Psoas muscle (tissue), 8 donors: ENCODE data around the gene SSH3. TPM values are rescaled to one million over a fixed set of nuclear protein-coding genes. Genes with fewer than 3 reads are reported as not detected.
A peak's percentile ranks its signal among the peaks of the same experiment; 100 is the strongest.
"Not testable (repeated sequence)": the region's sequence is repeated elsewhere in the genome, so short reads cannot be mapped to it uniquely, and the experiment has no call there.

Experiments used
- ATAC-seq, 4 donors: fragments of 200-7000 bp; cut with Tn5 transposase; one replicate each; pipeline ENCODE4 v1.9.1; 2020; ENCODE audit warnings: moderate library complexity in 3 of 4, mild to moderate bottlenecking in 2 of 4
- DNase-seq, 2 donors: peaks; one replicate each; pipeline ENCODE4 v3.0.0-alpha.2; 2020
- H3K27ac ChIP-seq: fragments of 200-600 bp; one replicate; pipeline ENCODE4 v1.8.0; 2022
- H3K27me3 ChIP-seq, 3 donors: fragments of 200-600 bp in 1 of 3; one replicate each; pipeline versions ENCODE4 v1.6.1 to v1.8.0; 2013 to 2022; ENCODE audit warnings: low read length in 2 of 3, mild to moderate bottlenecking in 2 of 3, moderate library complexity in 1 of 3; ENCODE audit not compliant: insufficient read depth in 3 of 3
- H3K36me3 ChIP-seq, 2 donors: fragments of 200-600 bp in 1 of 2; one replicate each; pipeline versions ENCODE4 v1.6.1 to v1.8.0; 2013 to 2022; ENCODE audit warnings: low read depth in 1 of 2, mild to moderate bottlenecking in 1 of 2, moderate library complexity in 1 of 2; ENCODE audit not compliant: insufficient read depth in 1 of 2
- H3K4me1 ChIP-seq: fragments of 200-600 bp; one replicate; pipeline ENCODE4 v1.8.0; 2022
- H3K4me3 ChIP-seq: fragments of 200-600 bp; one replicate; pipeline ENCODE4 v1.8.0; 2022; ENCODE audit warnings: mild to moderate bottlenecking
- H3K9me3 ChIP-seq: fragments of 200-600 bp; one replicate; pipeline ENCODE4 v1.8.0; 2022
- WGBS, 3 donors: extraction: QIAGEN DNeasy Blood & Tissue Kit; methylation state at CpG; one replicate each; pipeline versions ENCODE4 v1.1.6 to v1.1.7; 2013; 5-methylcytosine and 5-hydroxymethylcytosine counted together
- intact Hi-C, 2 donors: fragments of 100-400 bp; cut with DNase I; formaldehyde crosslinking; loops; one replicate each; pipeline versions ENCODE4 v1.11.0 to v1.14.2; 2022
- polyA plus RNA-seq, 3 donors: library from polyadenylated mRNA; stranded (reverse); fragments of 200-250 nt; gene quantifications; one replicate each; pipeline ENCODE4 v1.2.3, GENCODE V29; 2013
- total RNA-seq, 4 donors: library from RNA; stranded (reverse); fragmentation: NEBNext Ultra II Directional in 2 of 4; extraction: Animal tissue kit (Norgen Biotek cat#: 25700) in 2 of 4; gene quantifications; one replicate each; pipeline versions ENCODE4 v1.2.1 to v1.2.4, GENCODE V29; 2021 to 2023
- TF ChIP-seq, protein P1 (sequence below): fragments of 200-600 bp; IDR thresholded peaks from one replicate; pipeline ENCODE4 v1.8.0; 2022; ENCODE audit warnings: antibody characterized with exemption
- donor health status: healthy with polysubstance abuse.
- donor health status: DM: no; HTN: no; CAD: no; lungs with moderate emphysema.
- donor health status: Bipolar disorder and iron deficiency.
- donor health status: healthy.
- donor health status: DM: yes; HTN: yes; CAD: no.
- donor health status: DM: no; HTN: no; CAD: no.
- donor health status: DM: no; HTN: no; CAD: no.
- donor health status: DM: yes; HTN: yes; CAD: no.

Gene SSH3
- total and polyA plus RNA-seq, 7 donors: 3.0 to 10.1 (median 5.0) TPM

DNA sequence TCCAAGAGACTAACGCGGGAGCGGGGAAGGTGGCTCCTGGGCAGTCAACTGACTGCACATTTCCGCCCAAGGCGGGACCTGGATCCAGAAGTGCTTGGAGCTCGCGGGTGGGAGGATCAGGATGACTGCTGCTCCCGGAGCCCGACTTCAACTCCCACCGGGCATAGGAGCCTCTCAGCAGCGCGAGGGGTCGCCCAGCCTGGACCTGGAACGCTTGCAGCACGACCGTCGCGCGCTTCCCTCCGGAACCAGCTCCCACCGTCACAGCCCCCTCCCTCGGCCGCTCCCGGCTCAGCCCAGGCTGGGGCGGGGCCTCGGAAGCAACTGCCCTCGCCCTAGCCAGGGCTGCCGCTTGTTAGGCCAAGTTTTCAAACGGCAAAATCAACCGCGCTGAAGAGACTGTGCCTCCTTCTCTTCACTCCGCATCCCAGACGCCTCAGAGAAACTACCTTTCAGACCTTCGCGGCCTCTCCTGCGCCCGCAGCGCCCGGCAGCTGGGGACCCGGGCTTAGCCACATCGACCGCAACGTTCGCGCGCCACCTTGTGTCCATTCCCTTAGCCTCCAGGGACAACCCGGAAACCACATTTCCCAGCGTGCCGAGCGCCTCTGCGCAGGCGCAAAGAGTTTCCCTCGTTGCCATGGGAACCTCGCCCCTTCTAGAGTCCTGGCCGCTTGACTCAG, 14.0 kb downstream of the SSH3 start:
- TF ChIP-seq, protein P1, sequence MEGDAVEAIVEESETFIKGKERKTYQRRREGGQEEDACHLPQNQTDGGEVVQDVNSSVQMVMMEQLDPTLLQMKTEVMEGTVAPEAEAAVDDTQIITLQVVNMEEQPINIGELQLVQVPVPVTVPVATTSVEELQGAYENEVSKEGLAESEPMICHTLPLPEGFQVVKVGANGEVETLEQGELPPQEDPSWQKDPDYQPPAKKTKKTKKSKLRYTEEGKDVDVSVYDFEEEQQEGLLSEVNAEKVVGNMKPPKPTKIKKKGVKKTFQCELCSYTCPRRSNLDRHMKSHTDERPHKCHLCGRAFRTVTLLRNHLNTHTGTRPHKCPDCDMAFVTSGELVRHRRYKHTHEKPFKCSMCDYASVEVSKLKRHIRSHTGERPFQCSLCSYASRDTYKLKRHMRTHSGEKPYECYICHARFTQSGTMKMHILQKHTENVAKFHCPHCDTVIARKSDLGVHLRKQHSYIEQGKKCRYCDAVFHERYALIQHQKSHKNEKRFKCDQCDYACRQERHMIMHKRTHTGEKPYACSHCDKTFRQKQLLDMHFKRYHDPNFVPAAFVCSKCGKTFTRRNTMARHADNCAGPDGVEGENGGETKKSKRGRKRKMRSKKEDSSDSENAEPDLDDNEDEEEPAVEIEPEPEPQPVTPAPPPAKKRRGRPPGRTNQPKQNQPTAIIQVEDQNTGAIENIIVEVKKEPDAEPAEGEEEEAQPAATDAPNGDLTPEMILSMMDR: peak; percentile 93
- WGBS, 3 donors: 0% methylated on average over 48 to 55 of the region's 55 CpGs

DNA sequence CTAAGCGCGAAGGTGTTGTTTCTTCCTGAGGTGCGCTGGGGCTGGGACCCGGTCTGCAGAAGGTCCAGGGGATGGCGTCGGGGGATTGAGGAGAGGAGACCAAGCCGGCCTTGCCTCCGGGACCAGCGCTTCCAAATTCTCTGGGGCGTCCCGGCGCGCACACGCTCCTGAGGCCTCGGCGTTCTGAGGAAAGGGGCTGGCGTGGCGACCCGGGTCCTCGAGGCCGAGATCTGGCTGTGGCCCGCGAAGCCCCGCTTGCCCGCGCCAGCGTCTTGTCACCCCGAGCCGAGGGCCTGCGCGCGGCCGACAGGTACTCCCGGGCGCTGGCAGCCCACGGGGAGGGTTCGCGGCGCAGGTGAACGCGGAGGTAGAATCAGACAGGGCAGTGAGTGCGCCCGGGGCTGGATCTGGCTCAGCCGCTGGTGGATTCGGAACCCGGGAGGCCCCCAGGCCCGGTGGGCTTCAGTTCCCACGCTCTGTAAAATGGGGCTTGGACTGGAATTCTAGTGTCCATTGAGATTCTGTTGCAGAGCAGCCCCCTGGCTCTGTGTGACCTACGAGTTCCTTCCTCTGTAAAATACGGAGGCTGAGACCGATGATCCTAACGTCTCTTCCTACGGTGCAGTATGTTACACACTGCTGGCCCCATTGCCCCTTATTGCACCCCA, 14.7 kb downstream of the SSH3 start:
- ATAC-seq (peak in 2 of 4 donors; percentile 19 to 21), DNase-seq (no peak)
- Histone ChIP-seq H3K36me3 (peaks cover 0 to 15% of the 10 kb centered on the region in 2 donors), H3K27me3 (no peaks in the 10 kb centered on the region), H3K4me1 (peaks cover 16% of the 10 kb centered on the region), H3K9me3 (no peaks in the 10 kb centered on the region), H3K4me3 (peak overlapping the region; percentile 97), H3K27ac (peak overlapping the region; percentile 86)
- TF ChIP-seq, protein P1: no peak
- 0 to 2% (median 1%) methylated on average over 51 to 53 of the region's 53 CpGs for WGBS, 3 donors
- intact Hi-C loops: loop anchor here (1.0 to 2.0 kb wide), 2 partner anchors 51 to 52 kb away; partner anchors contain the start of gene GRK2 (in 2 of the 2)

More for the DNA sequence above, 14.0 kb downstream of the SSH3 start:
- Histone ChIP-seq H3K27me3 (no peaks in the 10 kb centered on the region), H3K36me3 (peaks cover 0 to 10% of the 10 kb centered on the region in 2 donors), H3K4me3 (peak overlapping the region; percentile 97), H3K27ac (peak overlapping the region; percentile 86), H3K9me3 (no peaks in the 10 kb centered on the region), H3K4me1 (peaks cover 16% of the 10 kb centered on the region)
- intact Hi-C loops: loop anchor here (1.0 to 2.0 kb wide), 2 partner anchors 51 kb away; partner anchors contain the start of gene GRK2 (in 2 of the 2)
- DNase-seq (peak; percentile 96 to 98), ATAC-seq (peak; percentile 94 to 96 (median 95))

DNA sequence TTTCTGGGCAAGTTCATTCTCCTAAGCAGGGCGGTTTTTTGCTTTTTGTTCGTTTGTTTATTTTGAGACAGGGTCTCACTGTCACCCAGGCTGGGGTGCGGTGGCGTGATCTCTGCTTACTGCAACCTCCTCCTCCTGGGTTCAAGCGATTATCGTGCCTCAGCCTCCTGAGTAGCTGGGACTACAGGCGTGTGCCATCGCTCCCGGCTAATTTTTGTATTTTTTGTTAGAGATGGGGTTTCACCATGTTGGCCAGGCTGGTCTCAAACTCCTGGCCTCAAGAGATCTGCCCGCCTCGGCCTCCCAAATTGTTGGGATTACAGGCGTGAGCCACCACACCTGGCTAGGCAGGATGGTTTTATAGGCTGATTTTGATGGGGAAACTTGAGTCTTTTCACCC, 15.5 kb downstream of the SSH3 start:
- H3K9me3 ChIP-seq, intact Hi-C loops, DNase-seq, H3K27me3 ChIP-seq, ATAC-seq, H3K27ac ChIP-seq: not testable (repeated sequence)
- WGBS, 3 donors: 86 to 94% (median 86%) methylated on average over 12 of the region's 12 CpGs
- Histone ChIP-seq H3K4me1 (peaks cover 16% of the 10 kb centered on the region), H3K4me3 (peak overlapping the region; percentile 97), H3K36me3 (peaks cover 0 to 21% of the 10 kb centered on the region in 2 donors)

GRCh38 chr11:67320011-67320410, 16.7 kb downstream of the SSH3 start:
- intact Hi-C loops: no loop called here
- Histone ChIP-seq H3K36me3 (peaks cover 0 to 21% of the 10 kb centered on the region in 2 donors), H3K9me3 (no peaks in the 10 kb centered on the region), H3K27ac (no peak overlapping the region), H3K4me1 (peaks cover 16% of the 10 kb centered on the region), H3K4me3 (no peak overlapping the region), H3K27me3 (no peaks in the 10 kb centered on the region)
- WGBS, 3 donors: 58 to 84% (median 68%) methylated on average over 3 of the region's 3 CpGs
- TF ChIP-seq, protein P1: no peak
- DNase-seq: no peak
- ATAC-seq: no peak

DNA sequence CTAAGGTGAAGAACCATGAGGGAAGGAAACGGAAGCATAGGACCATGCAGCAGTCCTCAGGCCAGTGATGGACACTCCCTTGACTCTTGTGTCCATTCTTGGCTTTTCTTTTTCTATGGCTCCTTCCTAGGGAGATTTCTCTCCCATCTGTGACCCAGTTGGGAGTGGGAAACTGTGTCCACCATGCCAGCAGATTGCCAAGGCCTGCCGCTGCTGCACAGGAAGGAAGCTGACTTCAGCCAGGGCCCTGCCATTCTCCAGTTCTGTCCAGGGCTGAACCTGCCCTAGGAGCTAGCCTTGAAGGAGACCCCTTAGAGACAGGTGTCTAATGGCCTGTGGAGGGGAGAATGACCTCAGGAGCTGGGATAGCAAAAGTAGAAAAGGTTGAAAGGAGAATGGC, 17.4 kb downstream of the SSH3 start:
- TF ChIP-seq, protein P1: no peak
- DNase-seq (no peak), ATAC-seq (no peak)
- WGBS, 3 donors: 73 to 83% (median 77%) methylated on average over 2 of the region's 2 CpGs
- peaks cover 16% of the 10 kb centered on the region for H3K4me1 ChIP-seq
- H3K4me3 ChIP-seq: no peak overlapping the region
- H3K36me3 ChIP-seq: peaks cover 0 to 21% of the 10 kb centered on the region in 2 donors
- no peaks in the 10 kb centered on the region for H3K9me3 ChIP-seq
- H3K27me3 ChIP-seq: no peaks in the 10 kb centered on the region
- intact Hi-C loops: no loop called here
- no peak overlapping the region for H3K27ac ChIP-seq
